Hematopoietic multipotent progenitor cell treated with erythropoietin and hydrocortisone succinate and interleukin-3 and kit ligand, for 17 days (in vitro differentiated cells): ENCODE results near the gene PCDHGB7.
"Not testable (repeated sequence)": the region's sequence is repeated elsewhere in the genome, so short reads cannot be mapped to it uniquely, and the experiment has no call there.

Experiments
- DNase-seq: peaks from one replicate; pipeline ENCODE4 v3.0.0-alpha.2; 2015; ENCODE audit warnings: low spot score

Gene PCDHGB7

GRCh38 chr5:141417494-141418172 lies at the start of gene PCDHGB7:
Gene PCDHGB7, plus strand, starts transcription at chr5:141417677. Its CDS starts 183 bp downstream, at chr5:141417860.
- DNase-seq: peak; percentile 22

DNA sequence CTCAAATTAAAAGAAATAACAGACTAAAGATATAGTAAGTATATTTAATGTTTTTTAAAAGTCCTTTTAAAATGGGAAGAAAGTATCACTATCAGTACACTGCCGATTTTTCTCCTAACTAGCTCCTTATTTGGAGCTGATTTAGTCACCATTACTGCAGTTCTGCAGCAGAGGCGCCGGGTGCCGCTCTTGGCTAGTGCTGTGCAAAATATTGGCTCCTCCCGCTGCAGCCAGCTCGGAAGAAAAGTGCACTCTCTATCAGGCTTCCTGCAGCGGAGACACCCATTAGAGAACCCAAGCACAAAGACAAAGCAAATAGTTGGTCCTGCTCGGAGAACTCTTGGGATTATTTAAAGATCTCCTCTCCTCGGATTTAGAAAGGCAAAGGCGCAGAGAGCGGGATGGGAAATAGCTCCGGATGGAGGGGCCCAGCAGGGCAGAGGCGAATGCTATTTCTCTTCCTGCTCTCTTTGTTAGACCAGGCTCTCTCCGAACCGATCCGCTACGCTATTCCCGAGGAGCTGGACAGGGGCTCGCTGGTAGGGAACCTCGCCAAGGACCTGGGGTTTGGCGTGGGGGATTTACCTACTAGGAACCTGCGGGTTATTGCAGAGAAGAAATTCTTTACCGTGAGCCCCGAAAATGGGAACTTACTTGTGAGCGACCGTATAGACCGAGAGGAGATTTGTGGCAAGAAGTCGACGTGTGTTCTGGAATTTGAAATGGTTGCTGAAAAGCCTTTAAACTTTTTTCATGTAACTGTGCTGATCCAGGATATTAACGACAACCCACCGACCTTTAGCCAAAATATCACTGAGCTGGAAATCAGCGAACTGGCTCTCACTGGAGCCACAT lies 47.3 kb upstream of the PCDHGB7 start, which contains the start of gene PCDHGB3:
TSS of gene PCDHGB3 (plus strand) at position 249 of the 855 bp plus-strand sequence. CDS start at position 402, 153 bp downstream.
- no peak for DNase-seq

- no peak for DNase-seq
Measured at GRCh38 chr5:141371572-141372475, 45.7 kb upstream of the PCDHGB7 start.

DNA sequence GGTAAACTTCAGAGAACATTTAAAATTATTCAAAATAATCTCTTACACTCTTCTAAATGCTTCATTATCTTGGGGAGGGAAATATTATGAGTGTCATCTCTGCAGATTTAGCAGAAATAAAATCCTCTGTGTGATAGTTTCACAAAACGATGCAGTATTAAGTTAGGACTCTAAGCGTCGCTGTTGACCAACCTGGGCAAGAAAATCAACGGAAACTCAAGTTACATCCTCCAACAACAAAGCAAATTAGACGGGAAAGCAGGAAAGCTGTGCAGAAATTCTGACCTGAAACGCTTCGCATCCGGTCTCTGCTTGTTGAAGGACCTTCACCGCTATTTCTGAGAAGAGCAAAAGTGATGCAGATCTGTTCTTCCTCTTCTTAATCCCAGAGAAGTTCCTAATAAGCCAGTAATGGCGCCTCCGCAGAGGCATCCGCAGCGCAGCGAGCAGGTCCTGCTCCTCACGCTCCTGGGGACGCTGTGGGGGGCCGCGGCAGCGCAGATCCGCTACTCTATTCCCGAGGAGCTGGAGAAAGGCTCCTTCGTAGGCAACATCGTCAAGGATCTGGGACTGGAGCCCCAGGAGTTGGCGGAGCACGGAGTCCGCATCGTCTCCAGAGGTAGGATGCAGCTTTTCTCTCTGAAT lies 43.7 kb upstream of the PCDHGB7 start, which contains the start of gene PCDHGA6:
TSS of gene PCDHGA6 (plus strand) at position 219 of the 645 bp plus-strand sequence. CDS start at position 412, 193 bp downstream.
- no peak for DNase-seq

- DNase-seq: no peak
Measured at GRCh38 chr5:141374627-141375026, 42.9 kb upstream of the PCDHGB7 start.

DNA sequence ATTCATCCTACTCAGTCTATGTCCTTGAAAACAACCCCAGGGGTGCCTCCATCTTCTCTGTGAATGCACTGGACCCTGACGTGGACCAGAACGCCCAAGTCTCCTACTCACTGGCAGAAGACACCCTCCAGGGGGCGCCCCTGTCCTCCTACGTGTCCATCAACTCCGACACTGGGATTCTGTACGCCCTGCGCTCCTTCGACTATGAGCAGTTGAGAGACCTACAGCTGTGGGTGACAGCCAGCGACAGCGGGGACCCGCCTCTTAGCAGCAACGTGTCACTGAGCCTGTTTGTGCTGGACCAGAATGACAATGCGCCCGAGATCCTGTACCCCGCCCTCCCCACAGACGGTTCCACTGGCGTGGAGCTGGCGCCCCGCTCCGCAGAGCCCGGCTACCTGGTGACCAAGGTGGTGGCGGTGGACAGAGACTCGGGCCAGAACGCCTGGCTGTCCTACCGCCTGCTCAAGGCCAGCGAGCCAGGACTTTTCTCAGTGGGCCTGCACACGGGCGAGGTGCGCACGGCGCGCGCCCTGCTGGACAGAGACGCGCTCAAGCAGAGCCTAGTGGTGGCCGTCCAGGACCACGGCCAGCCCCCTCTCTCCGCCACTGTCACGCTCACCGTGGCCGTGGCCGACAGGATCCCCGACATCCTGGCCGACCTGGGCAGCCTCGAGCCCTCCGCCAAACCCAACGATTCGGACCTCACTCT lies 41.9 kb upstream of the PCDHGB7 start:
- not testable (repeated sequence) for DNase-seq

DNA sequence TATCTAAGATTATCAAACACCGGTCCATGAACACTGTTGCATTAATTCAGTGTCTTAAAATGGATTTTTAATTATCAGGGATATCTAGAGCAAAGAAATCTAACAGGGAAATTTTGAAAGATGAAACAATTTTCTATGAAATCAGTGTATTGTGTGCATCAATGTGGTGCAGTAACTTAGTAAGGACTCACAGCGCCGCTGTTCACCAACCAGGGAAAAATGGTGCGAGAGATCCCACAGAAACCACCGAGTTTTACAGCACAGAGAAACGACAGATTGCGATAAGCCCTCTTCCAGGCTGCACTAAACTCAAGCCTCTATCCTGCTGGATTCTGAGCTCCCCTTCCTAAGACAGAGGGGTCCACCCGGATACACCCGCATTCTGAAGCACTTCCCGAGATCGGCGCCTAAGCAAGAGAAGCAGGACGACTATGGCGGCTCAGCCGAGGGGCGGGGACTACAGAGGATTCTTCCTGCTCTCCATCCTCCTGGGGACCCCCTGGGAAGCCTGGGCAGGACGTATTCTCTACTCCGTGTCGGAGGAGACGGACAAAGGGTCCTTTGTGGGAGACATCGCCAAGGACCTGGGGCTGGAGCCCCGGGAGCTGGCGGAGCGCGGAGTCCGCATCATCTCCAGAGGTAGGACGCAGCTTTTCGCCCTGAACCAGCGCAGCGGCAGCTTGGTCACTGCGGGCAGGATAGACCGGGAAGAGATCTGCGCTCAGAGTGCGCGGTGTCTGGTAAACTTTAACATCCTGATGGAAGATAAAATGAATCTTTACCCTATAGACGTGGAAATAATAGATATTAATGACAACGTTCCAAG lies 34.8 kb upstream of the PCDHGB7 start, which contains the start of gene PCDHGA7:
TSS of gene PCDHGA7 (plus strand) at position 274 of the 826 bp plus-strand sequence. CDS start at position 432, 158 bp downstream.
- no peak for DNase-seq

DNA sequence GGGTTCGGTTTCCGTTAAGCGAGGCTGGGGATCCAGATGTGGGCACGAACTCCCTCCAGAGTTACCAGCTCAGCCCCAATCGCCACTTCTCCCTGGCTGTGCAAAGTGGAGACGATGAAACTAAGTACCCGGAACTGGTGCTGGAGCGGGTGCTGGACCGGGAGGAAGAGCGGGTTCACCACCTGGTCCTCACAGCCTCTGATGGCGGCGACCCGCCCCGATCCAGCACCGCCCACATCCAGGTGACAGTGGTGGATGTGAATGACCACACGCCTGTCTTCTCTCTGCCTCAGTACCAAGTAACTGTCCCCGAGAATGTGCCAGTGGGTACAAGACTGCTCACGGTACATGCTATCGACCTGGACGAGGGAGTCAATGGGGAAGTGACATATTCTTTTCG lies 34.1 kb upstream of the PCDHGB7 start:
- no peak for DNase-seq

GRCh38 chr5:141384471-141385267 lies 32.8 kb upstream of the PCDHGB7 start:
- DNase-seq: no peak

- DNase-seq: not testable (repeated sequence)
Measured at GRCh38 chr5:141387557-141388311, 29.7 kb upstream of the PCDHGB7 start, which contains the start of gene PCDHGB4. Gene PCDHGB4, plus strand, starts transcription at chr5:141387698. Its CDS starts 187 bp downstream, at chr5:141387885.

- DNase-seq: no peak
Measured at GRCh38 chr5:141388661-141389060, 28.8 kb upstream of the PCDHGB7 start.

DNA sequence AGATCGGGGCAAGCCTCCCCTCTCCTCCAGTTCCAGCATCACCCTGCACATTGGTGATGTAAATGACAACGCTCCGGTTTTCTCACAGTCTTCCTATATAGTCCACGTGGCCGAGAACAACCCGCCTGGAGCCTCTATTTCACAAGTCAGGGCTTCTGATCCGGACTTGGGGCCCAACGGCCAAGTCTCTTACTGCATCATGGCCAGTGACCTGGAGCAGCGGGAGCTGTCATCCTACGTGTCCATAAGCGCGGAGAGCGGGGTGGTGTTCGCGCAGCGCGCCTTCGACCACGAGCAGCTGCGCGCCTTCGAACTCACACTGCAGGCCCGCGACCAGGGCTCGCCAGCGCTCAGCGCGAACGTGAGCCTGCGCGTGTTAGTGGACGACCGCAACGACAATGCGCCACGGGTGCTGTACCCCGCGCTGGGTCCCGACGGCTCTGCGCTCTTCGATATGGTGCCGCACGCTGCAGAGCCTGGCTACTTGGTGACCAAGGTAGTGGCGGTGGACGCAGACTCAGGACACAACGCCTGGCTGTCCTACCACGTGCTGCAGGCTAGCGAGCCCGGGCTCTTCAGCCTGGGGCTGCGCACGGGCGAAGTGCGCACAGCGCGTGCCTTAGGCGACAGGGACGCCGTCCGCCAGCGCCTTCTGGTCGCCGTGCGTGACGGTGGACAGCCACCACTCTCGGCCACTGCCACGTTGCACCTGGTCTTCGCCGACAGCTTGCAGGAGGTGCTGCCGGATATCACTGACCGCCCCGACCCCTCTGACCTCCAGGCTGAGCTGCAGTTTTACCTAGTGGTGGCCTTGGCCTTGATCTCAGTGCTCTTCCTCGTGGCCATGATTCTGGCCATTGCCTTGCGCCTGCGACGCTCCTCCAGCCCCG lies 28.1 kb upstream of the PCDHGB7 start:
- DNase-seq: no peak

DNA sequence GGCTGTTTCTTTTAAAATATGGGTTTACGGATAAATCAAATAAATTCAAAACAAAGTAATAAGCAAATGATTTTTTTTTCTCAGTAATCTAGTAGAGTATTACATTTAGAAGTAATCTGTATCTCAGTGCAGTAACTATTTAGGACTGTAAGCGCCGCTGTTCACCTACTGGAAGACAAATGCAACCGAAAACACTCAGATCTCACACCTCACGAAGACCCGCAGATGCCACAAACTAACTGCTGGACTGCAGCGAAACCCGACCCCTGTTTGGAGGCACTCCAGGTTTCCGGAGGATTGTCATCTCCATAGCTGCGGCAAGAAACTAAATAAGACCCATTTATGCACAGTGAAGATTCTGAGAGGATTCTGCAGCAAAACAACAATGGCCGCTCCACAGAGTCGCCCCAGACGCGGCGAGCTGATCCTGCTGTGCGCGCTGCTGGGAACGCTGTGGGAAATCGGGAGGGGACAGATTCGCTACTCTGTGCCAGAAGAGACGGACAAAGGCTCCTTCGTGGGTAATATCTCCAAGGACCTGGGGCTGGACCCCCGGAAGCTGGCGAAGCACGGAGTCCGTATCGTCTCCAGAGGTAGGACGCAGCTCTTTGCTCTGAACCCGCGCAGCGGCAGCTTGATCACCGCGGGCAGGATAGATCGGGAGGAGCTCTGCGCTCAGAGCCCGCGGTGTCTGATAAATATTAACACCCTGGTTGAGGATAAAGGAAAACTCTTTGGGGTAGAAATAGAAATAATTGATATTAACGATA lies 24.9 kb upstream of the PCDHGB7 start, which contains the start of gene PCDHGA8:
TSS of gene PCDHGA8 (plus strand) at position 205 of the 770 bp plus-strand sequence. CDS start at position 386, 181 bp downstream.
- no peak for DNase-seq

DNA sequence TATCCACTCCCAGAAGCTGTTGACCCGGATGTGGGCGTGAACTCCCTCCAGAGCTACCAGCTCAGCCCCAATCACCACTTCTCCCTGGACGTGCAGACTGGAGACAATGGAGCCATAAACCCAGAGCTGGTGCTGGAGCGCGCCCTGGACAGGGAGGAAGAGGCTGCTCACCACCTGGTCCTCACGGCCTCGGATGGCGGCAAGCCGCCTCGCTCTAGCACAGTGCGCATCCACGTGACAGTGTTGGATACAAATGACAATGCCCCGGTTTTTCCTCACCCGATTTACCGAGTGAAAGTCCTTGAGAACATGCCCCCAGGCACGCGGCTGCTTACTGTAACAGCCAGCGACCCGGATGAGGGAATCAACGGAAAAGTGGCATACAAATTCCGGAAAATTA lies 24.2 kb upstream of the PCDHGB7 start:
- no peak for DNase-seq

DNA sequence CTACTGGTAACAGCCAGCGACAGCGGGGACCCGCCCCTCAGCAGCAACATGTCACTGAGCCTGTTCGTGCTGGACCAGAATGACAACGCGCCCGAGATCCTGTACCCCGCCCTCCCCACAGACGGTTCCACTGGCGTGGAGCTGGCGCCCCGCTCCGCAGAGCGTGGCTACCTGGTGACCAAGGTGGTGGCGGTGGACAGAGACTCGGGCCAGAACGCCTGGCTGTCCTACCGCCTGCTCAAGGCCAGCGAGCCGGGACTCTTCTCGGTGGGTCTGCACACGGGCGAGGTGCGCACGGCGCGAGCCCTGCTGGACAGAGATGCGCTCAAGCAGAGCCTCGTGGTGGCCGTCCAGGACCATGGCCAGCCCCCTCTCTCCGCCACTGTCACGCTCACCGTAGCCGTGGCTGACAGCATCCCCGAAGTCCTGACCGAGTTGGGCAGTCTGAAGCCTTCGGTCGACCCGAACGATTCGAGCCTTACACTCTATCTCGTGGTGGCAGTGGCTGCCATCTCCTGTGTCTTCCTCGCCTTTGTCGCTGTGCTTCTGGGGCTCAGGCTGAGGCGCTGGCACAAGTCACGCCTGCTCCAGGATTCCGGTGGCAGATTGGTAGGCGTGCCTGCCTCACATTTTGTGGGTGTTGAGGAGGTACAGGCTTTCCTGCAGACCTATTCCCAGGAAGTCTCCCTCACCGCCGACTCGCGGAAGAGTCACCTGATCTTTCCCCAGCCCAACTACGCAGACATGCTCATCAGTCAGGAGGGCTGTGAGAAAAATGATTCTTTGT lies 22.9 kb upstream of the PCDHGB7 start:
- DNase-seq: not testable (repeated sequence)
